Panc1 (cell line): ENCODE measurements around the gene ZNF544. TPM values are rescaled to one million over a fixed set of nuclear protein-coding genes. Genes with fewer than 3 reads are reported as not detected.

Experiments
- ATAC-seq: fragments of 200-7000 bp; cut with Tn5 transposase; 2 replicates; pipeline ENCODE4 v1.9.1; 2020; ENCODE audit warnings: mild to moderate bottlenecking, moderate library complexity
- BruUV-seq: library from RNA; stranded (reverse); fragments of 400-500 nt; replicated peaks from 2 replicates; lab custom pipeline; 2021; lab: Mats Ljungman, UMichigan
- CTCF ChIA-PET: fragments of 300-600 bp; sonication (Branson Sonifier 250); formaldehyde crosslinking; loops from one replicate; lab custom pipeline; 2022; ENCODE audit warnings: antibody characterized with exemption; lab: Charles Lee
- POLR2A ChIA-PET: fragments of 300-600 bp; sonication (Branson Sonifier 250); formaldehyde crosslinking; loops from one replicate; lab custom pipeline; 2022; ENCODE audit warnings: antibody characterized with exemption; lab: Charles Lee
- DNase-seq: peaks from one replicate; pipeline ENCODE4 v3.0.0-alpha.2; 2010; ENCODE audit warnings: low read depth, low spot score
- H3K27ac ChIP-seq: 2 replicates; pipeline ENCODE4 v1.5.1; 2011; ENCODE audit warnings: mild to moderate bottlenecking, low read length, inconsistent platforms
- H3K27me3 ChIP-seq: fragments of 200-500 bp; sonication (Bioruptor generic); 2 replicates; pipeline ENCODE4 v1.6.0; 2014; ENCODE audit warnings: low read length, inconsistent platforms; ENCODE audit not compliant: control insufficient read depth, insufficient read depth
- H3K36me3 ChIP-seq: fragments of 200-500 bp; sonication (Bioruptor generic); 2 replicates; pipeline ENCODE4 v1.5.1; 2014; ENCODE audit warnings: inconsistent platforms, mild to moderate bottlenecking, low read length, moderate library complexity; ENCODE audit not compliant: control insufficient read depth, insufficient read depth
- H3K4me1 ChIP-seq: 2 replicates; pipeline ENCODE4 v1.5.1; 2011; ENCODE audit warnings: inconsistent platforms, mild to moderate bottlenecking, low read length, moderate library complexity; ENCODE audit not compliant: control insufficient read depth, insufficient read depth
- H3K4me3 ChIP-seq, 2 experiments: 2 replicates each; pipeline ENCODE4 v1.5.1; 2011 to 2012; ENCODE audit warnings: low read depth in 2 of 2, low read length in 2 of 2, mild to moderate bottlenecking in 2 of 2, inconsistent platforms in 1 of 2, moderate library complexity in 1 of 2
- H3K9me3 ChIP-seq: fragments of 200-500 bp; sonication (Bioruptor generic); 2 replicates; pipeline ENCODE4 v1.5.1; 2014; ENCODE audit warnings: low read depth, mild to moderate bottlenecking, inconsistent platforms, low read length, moderate library complexity; ENCODE audit not compliant: control insufficient read depth, insufficient read depth
- CTCF ChIP-seq: fragments of 450-650 bp; IDR thresholded peaks from 2 replicates; pipeline ENCODE4 v1.5.1; 2017; ENCODE audit warnings: mild to moderate bottlenecking
- POLR2AphosphoS5 ChIP-seq: IDR thresholded peaks from 2 replicates; pipeline ENCODE4 v1.6.1; 2012; ENCODE audit warnings: mild to moderate bottlenecking, low read depth, low read length, moderate library complexity
- REST ChIP-seq, 2 experiments: IDR thresholded peaks; 2 replicates each; pipeline ENCODE4 v1.6.1; 2011 to 2012; ENCODE audit warnings: low read depth in 2 of 2, control low read depth in 1 of 2, low read length in 1 of 2, mild to moderate bottlenecking in 1 of 2, moderate library complexity in 1 of 2; ENCODE audit not compliant: insufficient read depth in 1 of 2
- SIN3A ChIP-seq: IDR thresholded peaks from 2 replicates; pipeline ENCODE4 v1.6.1; 2012; ENCODE audit warnings: low read depth, mild to moderate bottlenecking, low read length, moderate library complexity, borderline replicate concordance; ENCODE audit not compliant: insufficient read depth
- TCF7L2 ChIP-seq: IDR thresholded peaks from 2 replicates; pipeline ENCODE4 v1.6.1; 2011; ENCODE audit warnings: mild to moderate bottlenecking, low read depth, low read length, inconsistent platforms
- in situ Hi-C: cut with HindIII; loops from 2 replicates; pipeline ENCODE4 v1.10.0; 2016; ENCODE audit warnings: low sequenced_read_pairs, low pct_unique_long_range_greater_than_20kb
- intact Hi-C: fragments of 100-400 bp; cut with micrococcal nuclease; formaldehyde crosslinking; loops from one replicate; pipeline ENCODE4 v1.10.0; 2022; ENCODE audit not compliant: unreplicated experiment
- total RNA-seq: library from RNA; stranded (reverse); gene quantifications from one replicate; pipeline ENCODE4 v1.2.1, GENCODE V29; 2021; ENCODE audit not compliant: unreplicated experiment

ZNF544 gene
- total RNA-seq, 1 experiment from 2014 or later: 48.5 TPM

GRCh38 chr19:58304255-58304654, 75.5 kb downstream of the ZNF544 start:
- intact Hi-C loops (no loop called here), in situ Hi-C loops (no loop called here)
- Histone ChIP-seq H3K4me3 (peak overlapping the region; percentile 89 to 95), H3K27ac (peak overlapping the region; percentile 91), H3K9me3 (no peaks in the 10 kb centered on the region), H3K36me3 (peaks cover 28% of the 10 kb centered on the region), H3K4me1 (peaks cover 14% of the 10 kb centered on the region), H3K27me3 (no peaks in the 10 kb centered on the region)
- CTCF ChIA-PET: no interaction called here
- TF ChIP-seq REST (IDR thresholded peaks at IDR 0.05; ENCODE audit: insufficient read depth in 1 of 2, low read depth in 2 of 2, low read length in 1 of 2): no peak
- no peak for TF ChIP-seq POLR2AphosphoS5
- no peak for TF ChIP-seq SIN3A
- no peak for ATAC-seq
- BruUV-seq: no TSS peak
- DNase-seq: no peak
- POLR2A ChIA-PET: no interaction called here

- DNase-seq (no peak), ATAC-seq (peak; percentile 69)
- H3K4me1 ChIP-seq: peaks cover 14% of the 10 kb centered on the region
- BruUV-seq: no TSS peak
- POLR2A ChIA-PET: no interaction called here
- peak overlapping the region; percentile 89 to 95 for H3K4me3 ChIP-seq
- TF ChIP-seq SIN3A: no peak
- in situ Hi-C loops (no loop called here), intact Hi-C loops (no loop called here)
- peak overlapping the region; percentile 91 for H3K27ac ChIP-seq
- H3K36me3 ChIP-seq: peaks cover 32% of the 10 kb centered on the region
- CTCF ChIA-PET: no interaction called here
- H3K27me3 ChIP-seq: no peaks in the 10 kb centered on the region
- H3K9me3 ChIP-seq: 0 out of 2 replicates have a peak, but pooled peaks cover 4% of the 10 kb centered on the region
Measured at GRCh38 chr19:58304748-58305064, 76.0 kb downstream of the ZNF544 start.

- peak; percentile 91 for DNase-seq
- BruUV-seq: no TSS peak
- Histone ChIP-seq H3K27ac (peak within 1 kb of the TSS; percentile 91), H3K36me3 (peaks cover 35% of the 10 kb centered on the region), H3K4me3 (peak within 1 kb of the TSS; percentile 89 to 95), H3K9me3 (0 out of 2 replicates have a peak, but pooled peaks cover 6% of the 10 kb centered on the region), H3K27me3 (no peaks in the 10 kb centered on the region), H3K4me1 (peaks cover 14% of the 10 kb centered on the region)
- TF ChIP-seq POLR2AphosphoS5 (peak; percentile 97), CTCF (no peak), TCF7L2 (peak; percentile 89), SIN3A (peak; percentile 85), REST (IDR thresholded peaks at IDR 0.05; ENCODE audit: insufficient read depth in 1 of 2, low read depth in 2 of 2, low read length in 1 of 2) (peak in 1 of 2 experiments; percentile 75; a peak in 1 of 4 replicates)
- POLR2A ChIA-PET: no interaction called here
- CTCF ChIA-PET: no interaction called here
- in situ Hi-C loops (no loop called here), intact Hi-C loops (no loop called here)
- peak; percentile 99 for ATAC-seq
Measured at GRCh38 chr19:58305065-58305931, 76.6 kb downstream of the ZNF544 start, which contains the start of gene ERVK3-1. Gene ERVK3-1 (plus strand): TSS chr19:58305377. CDS start chr19:58312169, 6,792 bp downstream.
